SK-N-MC (cell line): Measurements from ENCODE around the gene ZBTB9.

Experiments
- EZH2 ChIP-seq: fragments of 200-600 bp; sonication (generic); IDR thresholded peaks from one replicate; pipeline ENCODE4 v1.6.1; 2017; ENCODE audit warnings: antibody characterized with exemption
- FOXP2 ChIP-seq: optimal IDR thresholded peaks from 2 replicates; pipeline ENCODE3; 2011; ENCODE audit warnings: mild to moderate bottlenecking, moderate library complexity; ENCODE audit not compliant: insufficient read depth; ENCODE audit errors: extremely low read length, control extremely low read depth
- POLR2AphosphoS5 ChIP-seq: IDR thresholded peaks from 2 replicates; pipeline ENCODE4 v1.6.1; 2012; ENCODE audit warnings: mild to moderate bottlenecking, low read depth, low read length, borderline replicate concordance

- no peak for TF ChIP-seq POLR2AphosphoS5
- TF ChIP-seq EZH2, result no peak
- TF ChIP-seq FOXP2, result no peak
Observed at GRCh38 chr6:33419580-33420490, 34.5 kb upstream of the ZBTB9 start, which contains the start of gene SYNGAP1.
